Measurements from ENCODE around the gene ZWILCH. TPM values are rescaled to one million over a fixed set of nuclear protein-coding genes. Genes with fewer than 3 reads are reported as not detected.

ZWILCH gene
- total and polyA plus RNA-seq, 4 donors, result 1.5 to 11.3 (median 2.9) TPM

DNA sequence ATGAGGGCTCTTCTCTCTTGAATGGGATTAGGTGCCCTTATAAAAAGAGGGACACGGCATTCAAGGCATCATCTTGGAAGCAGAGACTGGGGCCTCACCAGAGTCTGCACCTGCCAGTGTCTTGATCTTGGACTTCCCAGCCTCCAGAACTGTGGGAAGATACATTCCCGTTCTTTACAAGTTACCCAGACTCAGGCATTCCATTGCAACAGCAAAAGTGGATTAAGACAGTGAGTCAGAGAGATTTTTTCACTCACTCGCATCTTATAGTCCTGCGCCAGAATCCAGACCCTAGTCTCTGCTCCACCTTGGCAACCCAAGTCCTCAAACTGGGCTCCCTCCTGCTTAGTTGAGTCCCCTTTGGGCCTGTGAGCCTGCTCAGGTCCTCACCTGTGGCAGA lies 58.0 kb downstream of the ZWILCH start (continued):
- no peak for TF ChIP-seq YY1 (IDR thresholded peaks at IDR 0.05)

DNA sequence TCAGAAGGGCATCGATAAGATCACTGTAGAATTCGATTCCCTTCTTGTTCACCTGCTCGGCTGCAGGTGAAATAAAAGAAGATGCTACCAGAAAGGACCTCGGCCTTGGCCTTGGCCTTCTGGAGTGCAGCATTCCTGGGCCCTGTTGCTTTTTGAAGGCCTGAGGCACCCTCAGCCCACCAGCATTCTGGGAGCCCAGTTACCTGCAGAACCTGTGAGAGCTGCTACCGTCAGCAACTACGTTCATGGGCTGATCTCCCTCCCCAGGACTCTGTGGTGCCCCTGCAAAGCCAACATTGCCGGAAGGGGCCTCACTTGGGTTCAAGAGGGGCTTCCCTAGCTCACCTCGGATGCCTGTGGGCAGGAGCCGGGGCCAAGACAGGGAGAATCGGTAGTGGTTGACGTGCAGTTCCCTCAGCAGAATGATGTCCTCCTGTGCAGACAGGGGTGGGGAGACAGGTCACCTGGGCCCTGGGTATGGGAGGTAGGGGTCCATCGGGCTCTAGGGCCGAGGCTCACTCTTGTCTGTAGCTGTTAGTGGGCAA lies 58.5 kb downstream of the ZWILCH start:
- H3K36me3 ChIP-seq (ENCODE audit: control insufficient read depth in 4 of 4, insufficient read depth in 3 of 4, low read depth in 1 of 4, low read length in 3 of 4), result no peaks in the 10 kb centered on the region
- no peak overlapping the region for H3K4me3 ChIP-seq (ENCODE audit: low read depth in 1 of 3, low read length in 3 of 3)
- no peak overlapping the region for H3K27ac ChIP-seq (ENCODE audit: low read depth in 1 of 2, low read length in 2 of 2)
- H3K4me1 ChIP-seq (ENCODE audit: control insufficient read depth in 4 of 4, insufficient read depth in 4 of 4, low read length in 3 of 4), result peaks cover 0 to 5% (median 3%) of the 10 kb centered on the region in 4 donors
- TF ChIP-seq, protein P1, sequence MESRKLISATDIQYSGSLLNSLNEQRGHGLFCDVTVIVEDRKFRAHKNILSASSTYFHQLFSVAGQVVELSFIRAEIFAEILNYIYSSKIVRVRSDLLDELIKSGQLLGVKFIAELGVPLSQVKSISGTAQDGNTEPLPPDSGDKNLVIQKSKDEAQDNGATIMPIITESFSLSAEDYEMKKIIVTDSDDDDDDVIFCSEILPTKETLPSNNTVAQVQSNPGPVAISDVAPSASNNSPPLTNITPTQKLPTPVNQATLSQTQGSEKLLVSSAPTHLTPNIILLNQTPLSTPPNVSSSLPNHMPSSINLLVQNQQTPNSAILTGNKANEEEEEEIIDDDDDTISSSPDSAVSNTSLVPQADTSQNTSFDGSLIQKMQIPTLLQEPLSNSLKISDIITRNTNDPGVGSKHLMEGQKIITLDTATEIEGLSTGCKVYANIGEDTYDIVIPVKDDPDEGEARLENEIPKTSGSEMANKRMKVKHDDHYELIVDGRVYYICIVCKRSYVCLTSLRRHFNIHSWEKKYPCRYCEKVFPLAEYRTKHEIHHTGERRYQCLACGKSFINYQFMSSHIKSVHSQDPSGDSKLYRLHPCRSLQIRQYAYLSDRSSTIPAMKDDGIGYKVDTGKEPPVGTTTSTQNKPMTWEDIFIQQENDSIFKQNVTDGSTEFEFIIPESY (IDR thresholded peaks at IDR 0.05), result no peak
- no peak for TF ChIP-seq GABPA (IDR thresholded peaks at IDR 0.05 in 1 of 2, conservative IDR thresholded peaks at IDR 0.05 in 1 of 2)
- TF ChIP-seq, protein P2, sequence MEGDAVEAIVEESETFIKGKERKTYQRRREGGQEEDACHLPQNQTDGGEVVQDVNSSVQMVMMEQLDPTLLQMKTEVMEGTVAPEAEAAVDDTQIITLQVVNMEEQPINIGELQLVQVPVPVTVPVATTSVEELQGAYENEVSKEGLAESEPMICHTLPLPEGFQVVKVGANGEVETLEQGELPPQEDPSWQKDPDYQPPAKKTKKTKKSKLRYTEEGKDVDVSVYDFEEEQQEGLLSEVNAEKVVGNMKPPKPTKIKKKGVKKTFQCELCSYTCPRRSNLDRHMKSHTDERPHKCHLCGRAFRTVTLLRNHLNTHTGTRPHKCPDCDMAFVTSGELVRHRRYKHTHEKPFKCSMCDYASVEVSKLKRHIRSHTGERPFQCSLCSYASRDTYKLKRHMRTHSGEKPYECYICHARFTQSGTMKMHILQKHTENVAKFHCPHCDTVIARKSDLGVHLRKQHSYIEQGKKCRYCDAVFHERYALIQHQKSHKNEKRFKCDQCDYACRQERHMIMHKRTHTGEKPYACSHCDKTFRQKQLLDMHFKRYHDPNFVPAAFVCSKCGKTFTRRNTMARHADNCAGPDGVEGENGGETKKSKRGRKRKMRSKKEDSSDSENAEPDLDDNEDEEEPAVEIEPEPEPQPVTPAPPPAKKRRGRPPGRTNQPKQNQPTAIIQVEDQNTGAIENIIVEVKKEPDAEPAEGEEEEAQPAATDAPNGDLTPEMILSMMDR (IDR thresholded peaks at IDR 0.05; ENCODE audit: low read depth, low read length, missing input control), result no peak
- TF ChIP-seq NR2F2 (IDR thresholded peaks at IDR 0.05), result no peak
- TF ChIP-seq RXRA (IDR thresholded peaks at IDR 0.05), result no peak
- no peak for TF ChIP-seq EGR1 (IDR thresholded peaks at IDR 0.05; ENCODE audit: low read depth in 2 of 2)
- TF ChIP-seq, protein P3, sequence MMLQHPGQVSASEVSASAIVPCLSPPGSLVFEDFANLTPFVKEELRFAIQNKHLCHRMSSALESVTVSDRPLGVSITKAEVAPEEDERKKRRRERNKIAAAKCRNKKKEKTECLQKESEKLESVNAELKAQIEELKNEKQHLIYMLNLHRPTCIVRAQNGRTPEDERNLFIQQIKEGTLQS (IDR thresholded peaks at IDR 0.05), result no peak
- TF ChIP-seq, protein P4, sequence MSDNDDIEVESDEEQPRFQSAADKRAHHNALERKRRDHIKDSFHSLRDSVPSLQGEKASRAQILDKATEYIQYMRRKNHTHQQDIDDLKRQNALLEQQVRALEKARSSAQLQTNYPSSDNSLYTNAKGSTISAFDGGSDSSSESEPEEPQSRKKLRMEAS (IDR thresholded peaks at IDR 0.05), result no peak
- TF ChIP-seq HNF4G (IDR thresholded peaks at IDR 0.05), result no peak
- TF ChIP-seq, protein P5, sequence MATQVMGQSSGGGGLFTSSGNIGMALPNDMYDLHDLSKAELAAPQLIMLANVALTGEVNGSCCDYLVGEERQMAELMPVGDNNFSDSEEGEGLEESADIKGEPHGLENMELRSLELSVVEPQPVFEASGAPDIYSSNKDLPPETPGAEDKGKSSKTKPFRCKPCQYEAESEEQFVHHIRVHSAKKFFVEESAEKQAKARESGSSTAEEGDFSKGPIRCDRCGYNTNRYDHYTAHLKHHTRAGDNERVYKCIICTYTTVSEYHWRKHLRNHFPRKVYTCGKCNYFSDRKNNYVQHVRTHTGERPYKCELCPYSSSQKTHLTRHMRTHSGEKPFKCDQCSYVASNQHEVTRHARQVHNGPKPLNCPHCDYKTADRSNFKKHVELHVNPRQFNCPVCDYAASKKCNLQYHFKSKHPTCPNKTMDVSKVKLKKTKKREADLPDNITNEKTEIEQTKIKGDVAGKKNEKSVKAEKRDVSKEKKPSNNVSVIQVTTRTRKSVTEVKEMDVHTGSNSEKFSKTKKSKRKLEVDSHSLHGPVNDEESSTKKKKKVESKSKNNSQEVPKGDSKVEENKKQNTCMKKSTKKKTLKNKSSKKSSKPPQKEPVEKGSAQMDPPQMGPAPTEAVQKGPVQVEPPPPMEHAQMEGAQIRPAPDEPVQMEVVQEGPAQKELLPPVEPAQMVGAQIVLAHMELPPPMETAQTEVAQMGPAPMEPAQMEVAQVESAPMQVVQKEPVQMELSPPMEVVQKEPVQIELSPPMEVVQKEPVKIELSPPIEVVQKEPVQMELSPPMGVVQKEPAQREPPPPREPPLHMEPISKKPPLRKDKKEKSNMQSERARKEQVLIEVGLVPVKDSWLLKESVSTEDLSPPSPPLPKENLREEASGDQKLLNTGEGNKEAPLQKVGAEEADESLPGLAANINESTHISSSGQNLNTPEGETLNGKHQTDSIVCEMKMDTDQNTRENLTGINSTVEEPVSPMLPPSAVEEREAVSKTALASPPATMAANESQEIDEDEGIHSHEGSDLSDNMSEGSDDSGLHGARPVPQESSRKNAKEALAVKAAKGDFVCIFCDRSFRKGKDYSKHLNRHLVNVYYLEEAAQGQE (IDR thresholded peaks at IDR 0.05), result no peak
- no peak for TF ChIP-seq YY1 (IDR thresholded peaks at IDR 0.05)
- no peak for TF ChIP-seq SP1 (IDR thresholded peaks at IDR 0.05)
- TF ChIP-seq JUND (IDR thresholded peaks at IDR 0.05), result no peak
- no peak for TF ChIP-seq FOXA2 (IDR thresholded peaks at IDR 0.05)
- TF ChIP-seq FOXA1 (IDR thresholded peaks at IDR 0.05), result no peak
- no peak for TF ChIP-seq RAD21 (IDR thresholded peaks at IDR 0.05)
- no peak for TF ChIP-seq TAF1 (conservative IDR thresholded peaks at IDR 0.05)
- TF ChIP-seq HNF4A (conservative IDR thresholded peaks at IDR 0.05), result no peak
- no peaks in the 10 kb centered on the region for H3K9me3 ChIP-seq (ENCODE audit: control insufficient read depth in 4 of 4, low read length in 3 of 4)
- H3K27me3 ChIP-seq (ENCODE audit: control insufficient read depth in 4 of 4, insufficient read depth in 4 of 4, low read length in 3 of 4), result no peaks in the 10 kb centered on the region
- H3K9ac ChIP-seq (ENCODE audit: low read depth in 1 of 2, low read length in 2 of 2), result no peak overlapping the region
- no peak for DNase-seq (ENCODE audit: low spot score)
- 95% methylated on average over 13 of the region's 13 CpGs for WGBS
